Panc1 (cell line): ENCODE measurements around the gene TCTN3.

Experiments used
- POLR2AphosphoS5 ChIP-seq: IDR thresholded peaks from 2 replicates; pipeline ENCODE4 v1.6.1; 2012; ENCODE audit warnings: mild to moderate bottlenecking, low read depth, low read length, moderate library complexity
- SIN3A ChIP-seq: IDR thresholded peaks from 2 replicates; pipeline ENCODE4 v1.6.1; 2012; ENCODE audit warnings: low read depth, mild to moderate bottlenecking, low read length, moderate library complexity, borderline replicate concordance; ENCODE audit not compliant: insufficient read depth
- TF ChIP-seq, protein P1 (sequence below): fragments of 450-650 bp; IDR thresholded peaks from 2 replicates; pipeline ENCODE4 v1.5.1; 2017; ENCODE audit warnings: mild to moderate bottlenecking
- TF ChIP-seq, protein P2 (sequence below), 2 experiments: IDR thresholded peaks; 2 replicates each; pipeline ENCODE4 v1.6.1; 2011 to 2012; ENCODE audit warnings: low read depth in 2 of 2, control low read depth in 1 of 2, low read length in 1 of 2, mild to moderate bottlenecking in 1 of 2, moderate library complexity in 1 of 2; ENCODE audit not compliant: insufficient read depth in 1 of 2

DNA sequence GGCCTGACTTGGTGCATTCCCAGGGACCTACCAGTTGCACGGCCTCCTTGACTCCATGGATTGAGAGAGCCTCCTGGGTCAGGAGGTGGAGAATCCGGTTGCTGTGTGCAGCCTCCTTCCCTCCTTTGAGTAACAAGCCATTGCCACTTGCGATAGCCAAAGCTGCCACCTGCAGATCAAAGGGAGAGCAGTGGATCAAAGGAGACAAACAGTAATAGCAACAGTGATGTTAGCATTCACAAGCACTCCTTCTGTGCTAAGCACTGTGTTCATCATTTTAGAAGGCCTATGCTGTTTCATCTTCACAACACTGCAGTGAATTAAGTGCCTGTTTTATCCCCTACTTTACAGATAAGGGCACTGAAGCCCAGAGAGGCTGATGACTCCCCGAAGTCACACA lies 77.3 kb downstream of the TCTN3 start:
- TF ChIP-seq, protein P1, sequence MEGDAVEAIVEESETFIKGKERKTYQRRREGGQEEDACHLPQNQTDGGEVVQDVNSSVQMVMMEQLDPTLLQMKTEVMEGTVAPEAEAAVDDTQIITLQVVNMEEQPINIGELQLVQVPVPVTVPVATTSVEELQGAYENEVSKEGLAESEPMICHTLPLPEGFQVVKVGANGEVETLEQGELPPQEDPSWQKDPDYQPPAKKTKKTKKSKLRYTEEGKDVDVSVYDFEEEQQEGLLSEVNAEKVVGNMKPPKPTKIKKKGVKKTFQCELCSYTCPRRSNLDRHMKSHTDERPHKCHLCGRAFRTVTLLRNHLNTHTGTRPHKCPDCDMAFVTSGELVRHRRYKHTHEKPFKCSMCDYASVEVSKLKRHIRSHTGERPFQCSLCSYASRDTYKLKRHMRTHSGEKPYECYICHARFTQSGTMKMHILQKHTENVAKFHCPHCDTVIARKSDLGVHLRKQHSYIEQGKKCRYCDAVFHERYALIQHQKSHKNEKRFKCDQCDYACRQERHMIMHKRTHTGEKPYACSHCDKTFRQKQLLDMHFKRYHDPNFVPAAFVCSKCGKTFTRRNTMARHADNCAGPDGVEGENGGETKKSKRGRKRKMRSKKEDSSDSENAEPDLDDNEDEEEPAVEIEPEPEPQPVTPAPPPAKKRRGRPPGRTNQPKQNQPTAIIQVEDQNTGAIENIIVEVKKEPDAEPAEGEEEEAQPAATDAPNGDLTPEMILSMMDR: no peak
- no peak for TF ChIP-seq POLR2AphosphoS5
- no peak for TF ChIP-seq SIN3A
- TF ChIP-seq, protein P2, sequence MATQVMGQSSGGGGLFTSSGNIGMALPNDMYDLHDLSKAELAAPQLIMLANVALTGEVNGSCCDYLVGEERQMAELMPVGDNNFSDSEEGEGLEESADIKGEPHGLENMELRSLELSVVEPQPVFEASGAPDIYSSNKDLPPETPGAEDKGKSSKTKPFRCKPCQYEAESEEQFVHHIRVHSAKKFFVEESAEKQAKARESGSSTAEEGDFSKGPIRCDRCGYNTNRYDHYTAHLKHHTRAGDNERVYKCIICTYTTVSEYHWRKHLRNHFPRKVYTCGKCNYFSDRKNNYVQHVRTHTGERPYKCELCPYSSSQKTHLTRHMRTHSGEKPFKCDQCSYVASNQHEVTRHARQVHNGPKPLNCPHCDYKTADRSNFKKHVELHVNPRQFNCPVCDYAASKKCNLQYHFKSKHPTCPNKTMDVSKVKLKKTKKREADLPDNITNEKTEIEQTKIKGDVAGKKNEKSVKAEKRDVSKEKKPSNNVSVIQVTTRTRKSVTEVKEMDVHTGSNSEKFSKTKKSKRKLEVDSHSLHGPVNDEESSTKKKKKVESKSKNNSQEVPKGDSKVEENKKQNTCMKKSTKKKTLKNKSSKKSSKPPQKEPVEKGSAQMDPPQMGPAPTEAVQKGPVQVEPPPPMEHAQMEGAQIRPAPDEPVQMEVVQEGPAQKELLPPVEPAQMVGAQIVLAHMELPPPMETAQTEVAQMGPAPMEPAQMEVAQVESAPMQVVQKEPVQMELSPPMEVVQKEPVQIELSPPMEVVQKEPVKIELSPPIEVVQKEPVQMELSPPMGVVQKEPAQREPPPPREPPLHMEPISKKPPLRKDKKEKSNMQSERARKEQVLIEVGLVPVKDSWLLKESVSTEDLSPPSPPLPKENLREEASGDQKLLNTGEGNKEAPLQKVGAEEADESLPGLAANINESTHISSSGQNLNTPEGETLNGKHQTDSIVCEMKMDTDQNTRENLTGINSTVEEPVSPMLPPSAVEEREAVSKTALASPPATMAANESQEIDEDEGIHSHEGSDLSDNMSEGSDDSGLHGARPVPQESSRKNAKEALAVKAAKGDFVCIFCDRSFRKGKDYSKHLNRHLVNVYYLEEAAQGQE (IDR thresholded peaks at IDR 0.05; ENCODE audit: insufficient read depth in 1 of 2, low read depth in 2 of 2, low read length in 1 of 2): no peak
